ENCODE results near the gene SLCO3A1.

Gene SLCO3A1

GRCh38 chr15:92092289-92093105, 239.0 kb downstream of the SLCO3A1 start:
- DNase-seq (ENCODE audit: low read depth in 1 of 2, low spot score in 1 of 2), result no peak

DNA sequence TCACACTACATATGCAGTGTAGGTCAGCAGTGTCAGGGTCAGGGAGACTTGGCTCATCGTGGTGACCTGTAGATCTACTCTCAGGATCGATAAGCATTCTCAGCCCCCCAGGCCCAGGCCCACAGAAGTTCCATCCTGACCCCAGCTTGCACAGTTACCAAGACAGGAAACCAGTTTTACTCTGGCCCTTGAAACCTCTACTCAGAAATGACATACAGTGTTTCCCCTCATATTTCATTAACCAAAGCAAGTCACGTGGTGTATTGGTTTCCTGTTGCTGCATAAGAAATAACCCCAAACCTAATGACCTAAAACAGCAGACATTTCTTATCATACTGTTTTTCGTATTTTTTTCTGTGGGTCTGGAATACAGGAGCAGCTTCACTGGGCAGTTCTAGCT, 242.2 kb downstream of the SLCO3A1 start:
- DNase-seq (ENCODE audit: low read depth in 1 of 2, low spot score in 1 of 2), result no peak

DNA sequence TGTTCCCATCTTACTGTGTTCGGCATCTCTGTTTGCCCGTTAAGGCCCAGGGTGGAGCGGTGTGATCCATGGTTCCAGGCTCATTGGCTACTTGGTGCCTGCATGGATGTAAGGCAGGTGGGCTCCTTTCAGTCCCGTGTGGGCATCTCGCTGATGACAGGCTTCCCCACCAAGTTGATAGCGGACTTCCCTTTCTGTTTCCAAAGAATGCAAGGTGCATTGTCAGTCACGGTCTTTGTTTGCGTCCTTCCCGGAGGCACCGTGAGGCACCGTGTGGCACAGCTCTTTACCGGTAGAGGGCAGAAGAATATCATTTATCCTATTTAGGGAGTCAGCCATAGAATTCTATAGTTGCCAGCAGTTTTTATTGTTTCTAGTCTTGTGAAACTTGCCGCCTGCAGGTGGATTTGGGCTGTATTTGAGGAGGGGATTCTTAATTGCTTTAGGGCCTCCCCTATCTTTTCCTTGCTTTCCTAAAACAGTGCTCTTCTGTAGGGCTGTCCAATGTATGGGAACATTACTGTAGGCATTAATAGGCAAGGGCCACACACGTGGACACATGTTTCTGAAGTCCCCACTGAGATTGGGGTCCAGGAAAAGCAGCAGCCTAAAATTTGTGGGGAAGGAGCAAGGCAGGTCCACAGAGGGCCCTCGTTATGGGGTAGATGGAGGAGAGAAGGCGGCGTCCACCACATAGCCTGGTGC, 244.1 kb downstream of the SLCO3A1 start:
- DNase-seq (ENCODE audit: low read depth in 1 of 2, low spot score in 1 of 2), result peak in 1 of 2 donors; percentile 39

DNA sequence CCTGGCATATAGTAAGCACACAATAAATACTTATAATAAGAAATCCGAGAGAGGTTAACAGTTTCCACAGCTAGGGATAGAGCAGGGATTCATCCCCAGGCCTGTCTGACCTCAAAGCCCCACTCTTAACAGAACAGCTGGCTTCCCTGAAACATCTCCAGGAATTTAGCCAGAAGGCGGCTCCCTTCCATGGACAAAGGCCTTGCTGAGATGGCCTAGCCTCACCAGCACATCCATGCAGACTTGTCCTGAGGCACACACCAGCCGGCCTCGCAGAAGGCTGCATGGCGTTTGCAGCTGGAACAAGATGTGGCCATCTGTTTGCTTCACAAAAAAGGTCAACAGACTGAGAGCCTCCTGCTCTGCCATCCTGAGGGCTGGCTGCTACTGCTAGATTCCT, 245.4 kb downstream of the SLCO3A1 start:
- no peak for DNase-seq (ENCODE audit: low read depth in 1 of 2, low spot score in 1 of 2)

DNA sequence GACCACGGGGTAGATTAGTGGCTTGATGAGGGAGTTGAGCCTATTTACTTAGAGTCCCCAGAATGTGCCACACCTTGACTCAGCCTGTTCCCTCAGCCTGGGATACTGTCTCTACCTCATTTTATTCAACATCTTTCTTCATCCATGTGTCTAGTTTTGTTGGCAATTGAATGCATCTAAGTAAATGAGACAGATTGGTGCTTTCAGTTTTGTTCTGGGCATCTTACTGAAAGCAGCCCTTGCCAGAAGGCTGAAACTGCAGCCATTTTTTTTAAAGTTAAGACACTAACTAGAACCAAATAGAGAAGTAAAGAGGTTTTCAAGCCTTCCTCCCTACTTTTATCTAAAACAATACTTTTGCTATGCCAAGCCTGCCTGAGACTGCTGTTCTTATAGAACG, 246.8 kb downstream of the SLCO3A1 start:
- DNase-seq (ENCODE audit: low read depth in 1 of 2, low spot score in 1 of 2), result no peak

GRCh38 chr15:92100751-92101150, 247.2 kb downstream of the SLCO3A1 start:
- no peak for DNase-seq (ENCODE audit: low read depth in 1 of 2, low spot score in 1 of 2)

DNA sequence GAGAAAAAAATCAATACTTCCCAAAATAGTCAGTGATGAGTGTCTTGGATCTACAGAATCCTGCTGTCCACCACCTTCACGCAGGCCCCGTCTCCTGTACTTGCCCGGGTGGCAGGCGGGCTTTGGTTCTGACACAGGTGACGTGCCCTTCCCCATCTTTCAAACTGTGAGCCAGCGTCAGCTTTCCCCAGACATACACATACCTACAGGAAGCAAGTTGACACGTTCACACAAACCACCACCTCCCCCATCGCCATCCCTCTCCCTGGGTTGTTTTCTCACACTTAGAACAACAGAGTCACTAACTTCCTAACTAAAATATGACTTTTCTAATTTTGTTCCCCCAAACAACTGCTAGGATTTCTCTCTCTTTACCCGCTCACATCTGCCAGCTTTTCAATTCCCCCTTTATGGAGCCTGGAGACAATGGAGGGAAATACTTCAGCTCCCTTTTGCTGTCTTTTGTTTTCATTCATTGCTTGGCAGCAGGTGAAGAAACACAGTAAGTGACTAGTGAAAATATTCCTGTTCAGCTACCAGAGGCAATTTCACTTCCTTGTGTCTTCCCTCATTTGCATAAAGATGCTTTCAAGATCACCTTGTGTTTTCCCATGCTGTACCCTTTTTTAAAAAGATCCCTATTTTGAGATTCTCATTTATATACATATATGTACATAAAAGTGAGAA, 248.3 kb downstream of the SLCO3A1 start:
- no peak for DNase-seq (ENCODE audit: low read depth in 1 of 2, low spot score in 1 of 2)

- no peak for DNase-seq (ENCODE audit: low read depth in 1 of 2, low spot score in 1 of 2)
Measured at GRCh38 chr15:92102395-92102755, 248.9 kb downstream of the SLCO3A1 start.

GRCh38 chr15:92104072-92104471, 250.6 kb downstream of the SLCO3A1 start:
- DNase-seq (ENCODE audit: low read depth in 1 of 2, low spot score in 1 of 2), result no peak

DNA sequence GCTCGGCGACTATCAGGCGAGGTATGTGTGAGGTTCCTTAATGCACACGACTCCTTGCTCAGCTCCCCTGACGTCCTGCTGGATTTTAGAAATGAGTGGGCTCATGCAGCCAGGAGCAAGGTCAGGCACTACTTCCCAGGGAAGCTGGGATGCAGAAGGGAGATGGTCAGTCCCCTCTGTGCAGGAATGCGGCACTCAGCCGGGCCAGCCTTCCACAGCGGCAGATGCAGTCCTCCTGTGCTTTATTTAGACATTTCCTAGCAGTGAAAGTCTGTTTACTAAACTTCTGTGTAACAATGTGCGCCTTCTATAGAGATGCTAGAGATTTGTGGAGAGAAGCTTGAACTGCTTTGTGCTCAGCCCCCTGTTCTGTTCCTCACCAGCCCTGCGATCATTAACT, 252.1 kb downstream of the SLCO3A1 start:
- no peak for DNase-seq (ENCODE audit: low read depth in 1 of 2, low spot score in 1 of 2)

DNA sequence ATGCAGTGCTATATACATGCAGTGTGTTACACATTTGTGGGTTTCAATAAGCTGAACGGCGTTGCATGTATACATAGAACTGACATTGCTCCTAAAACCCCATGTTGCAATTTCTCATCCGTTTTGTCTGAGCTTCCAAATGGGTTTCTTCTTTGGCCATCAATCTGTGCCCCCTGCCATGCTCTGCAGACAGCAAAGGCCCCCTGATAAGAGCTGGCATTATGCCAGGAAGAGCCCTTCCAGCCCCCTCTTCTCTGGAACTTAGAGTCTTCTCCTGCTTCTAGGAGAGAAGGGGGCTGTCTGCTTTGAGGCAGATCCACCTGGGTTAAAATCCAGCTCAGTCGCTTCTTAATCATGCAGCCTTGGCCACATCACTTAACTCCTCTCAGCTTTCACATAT, 254.0 kb downstream of the SLCO3A1 start:
- DNase-seq (ENCODE audit: low read depth in 1 of 2, low spot score in 1 of 2), result no peak

DNA sequence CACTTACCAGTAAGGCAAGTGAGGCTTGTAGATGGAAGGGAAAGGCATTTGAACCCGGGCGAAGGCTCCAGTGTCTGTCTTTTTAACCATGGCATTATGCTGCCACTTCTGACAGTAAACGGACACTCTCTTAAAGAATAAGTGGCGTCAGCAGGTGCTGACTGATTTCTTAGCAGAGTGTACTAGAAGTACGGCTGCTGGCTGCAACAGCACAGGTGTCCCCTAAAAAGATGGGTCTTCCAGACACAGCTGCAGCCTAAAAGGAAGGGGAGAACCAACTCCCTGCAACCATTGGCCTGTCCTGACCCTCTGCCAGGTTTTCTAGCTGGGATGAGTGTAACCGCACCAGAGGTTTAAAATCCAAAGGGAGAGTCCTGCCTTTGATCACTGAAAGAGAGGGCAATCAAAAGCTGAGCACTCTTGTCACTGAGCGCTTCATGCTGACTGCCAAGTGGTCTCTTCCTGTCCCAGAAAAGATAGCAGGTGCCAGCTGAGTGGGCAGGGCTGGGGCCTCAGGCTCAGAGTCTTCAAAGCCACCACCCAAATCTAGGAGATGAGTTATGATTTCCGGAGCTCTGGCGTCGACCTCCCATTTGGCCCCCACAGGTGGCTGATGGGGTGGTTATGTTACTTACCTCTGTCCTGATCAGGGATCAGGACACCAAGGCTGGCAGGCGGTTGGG, 255.8 kb downstream of the SLCO3A1 start:
- DNase-seq (ENCODE audit: low read depth in 1 of 2, low spot score in 1 of 2), result no peak

GRCh38 chr15:92111291-92111690, 257.8 kb downstream of the SLCO3A1 start:
- DNase-seq (ENCODE audit: low read depth in 1 of 2, low spot score in 1 of 2), result no peak

GRCh38 chr15:92111751-92112150, 258.2 kb downstream of the SLCO3A1 start:
- DNase-seq (ENCODE audit: low read depth in 1 of 2, low spot score in 1 of 2), result no peak

GRCh38 chr15:92112180-92112579, 258.7 kb downstream of the SLCO3A1 start:
- no peak for DNase-seq (ENCODE audit: low read depth in 1 of 2, low spot score in 1 of 2)

- no peak for DNase-seq (ENCODE audit: low read depth in 1 of 2, low spot score in 1 of 2)
Measured at GRCh38 chr15:92112711-92113110, 259.2 kb downstream of the SLCO3A1 start.

DNA sequence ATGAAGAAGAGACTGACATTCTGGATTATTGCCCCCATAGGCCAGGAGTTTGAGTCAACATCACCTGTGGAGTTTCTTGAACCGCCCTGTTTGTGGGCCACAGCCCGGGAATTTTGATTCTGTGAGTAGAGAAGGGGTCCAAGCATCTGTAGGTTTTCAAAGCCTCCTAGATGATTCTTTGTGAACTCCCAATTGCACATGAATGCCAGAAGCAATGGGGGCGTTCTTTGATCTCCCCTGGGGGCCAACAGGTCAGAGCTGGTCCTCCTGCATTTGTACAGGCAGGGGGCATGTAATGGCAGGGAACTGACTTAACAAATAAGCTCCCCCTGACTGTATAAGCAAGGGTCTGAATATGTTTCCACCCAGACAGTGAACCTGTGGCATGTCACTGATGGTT, 260.3 kb downstream of the SLCO3A1 start:
- no peak for DNase-seq (ENCODE audit: low read depth in 1 of 2, low spot score in 1 of 2)

DNA sequence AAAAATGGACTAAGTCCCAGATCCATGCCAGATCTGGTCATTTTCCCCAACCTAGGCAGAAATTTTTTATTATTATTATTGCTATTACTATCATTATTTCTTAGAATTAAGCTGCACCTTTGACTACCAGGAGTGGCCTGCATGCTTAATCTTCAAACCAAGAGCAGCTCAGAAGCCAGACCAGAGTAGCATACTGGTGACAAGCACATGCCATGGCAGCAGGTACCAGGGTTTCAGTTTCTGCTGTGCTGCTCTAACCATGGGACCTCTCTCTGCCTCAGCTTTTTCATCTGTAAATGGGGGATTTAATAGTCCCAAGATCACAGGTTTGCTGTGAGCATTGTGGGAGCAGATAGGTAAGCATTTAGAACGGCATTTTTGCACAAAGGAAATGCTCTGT, 262.3 kb downstream of the SLCO3A1 start:
- no peak for DNase-seq (ENCODE audit: low read depth in 1 of 2, low spot score in 1 of 2)

GRCh38 chr15:92116330-92116729, 262.8 kb downstream of the SLCO3A1 start:
- DNase-seq (ENCODE audit: low read depth in 1 of 2, low spot score in 1 of 2), result no peak

- no peak for DNase-seq (ENCODE audit: low read depth in 1 of 2, low spot score in 1 of 2)
Measured at GRCh38 chr15:92117261-92117731, 263.8 kb downstream of the SLCO3A1 start.

DNA sequence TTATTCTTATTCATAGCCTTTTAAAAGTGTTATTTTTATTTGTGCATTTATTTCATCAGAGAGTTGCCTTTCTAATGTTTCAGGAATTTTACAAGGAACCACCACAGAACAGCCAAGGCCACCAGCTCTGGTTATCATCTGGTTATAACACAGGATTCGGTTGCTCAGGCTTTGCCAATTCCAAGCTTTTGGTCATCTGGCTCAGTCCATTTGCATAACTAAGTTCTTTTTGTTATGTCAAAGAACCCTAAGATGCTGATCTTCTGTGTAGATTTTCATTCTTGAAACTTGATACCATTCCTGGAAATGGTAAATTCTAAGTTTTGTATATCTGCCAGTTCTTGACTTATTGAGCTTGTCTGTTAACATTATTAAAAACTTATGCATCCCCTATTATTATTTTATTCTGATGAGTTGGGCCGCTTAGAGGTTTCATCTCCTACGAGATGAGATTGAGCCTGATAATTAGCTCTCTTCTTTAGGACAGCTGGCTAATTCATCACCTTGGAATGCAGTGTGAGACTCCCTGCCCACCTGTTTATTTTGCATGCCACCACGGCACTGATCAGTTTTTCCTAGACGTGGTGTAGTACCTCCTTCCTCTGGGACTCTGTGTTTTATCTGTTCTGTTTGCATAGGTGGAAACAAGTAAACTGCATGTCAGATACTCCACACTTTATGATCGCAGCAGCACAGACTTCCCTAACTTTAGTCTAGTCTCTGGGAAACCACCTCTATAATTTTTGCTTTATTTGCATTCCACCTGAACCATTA, 264.8 kb downstream of the SLCO3A1 start:
- no peak for DNase-seq (ENCODE audit: low read depth in 1 of 2, low spot score in 1 of 2)
